ENCODE results near the gene CXCR6.
"Not testable (repeated sequence)": the region's sequence is repeated elsewhere in the genome, so short reads cannot be mapped to it uniquely, and the experiment has no call there.

Gene CXCR6

DNA sequence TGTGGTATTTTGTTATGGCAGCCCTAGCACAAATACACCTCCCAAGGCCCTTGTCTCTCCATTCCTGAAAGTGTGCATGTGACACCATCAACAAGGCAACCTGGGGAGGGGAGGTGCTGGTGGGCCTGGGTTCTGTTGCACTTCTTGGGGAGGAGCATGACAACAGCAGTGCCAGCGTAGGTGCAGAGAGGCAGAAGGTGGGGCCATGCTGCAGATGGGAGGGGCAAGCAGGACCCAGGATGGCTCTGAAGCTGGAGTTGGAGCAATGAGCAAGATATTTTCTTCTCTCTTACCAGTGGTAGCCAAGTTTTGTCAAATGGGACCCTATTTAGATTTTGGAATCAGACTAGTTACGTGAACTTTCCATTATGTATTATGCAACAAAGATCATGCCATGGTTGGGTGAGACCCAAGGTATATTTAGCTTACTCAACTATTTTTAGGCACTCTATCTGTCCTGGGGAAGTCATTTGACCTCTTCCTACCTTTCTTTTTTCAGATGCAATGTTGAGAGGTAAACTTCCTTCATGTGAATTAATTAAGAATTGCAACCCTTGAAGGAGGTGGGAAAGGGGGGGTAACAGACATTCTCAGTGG, 49.0 kb downstream of the CXCR6 start:
- Mint-ChIP-seq H3K36me3 (ENCODE audit: insufficient read depth) (peaks cover 2% of the 10 kb centered on the region), H3K27ac (ENCODE audit: low read depth) (peak overlapping the region; percentile 79), H3K9me3 (no peaks in the 10 kb centered on the region), H3K27me3 (no peaks in the 10 kb centered on the region), H3K4me3 (peak overlapping the region; percentile 80), H3K4me1 (peaks cover 72% of the 10 kb centered on the region)
- DNase-seq (ENCODE audit: low spot score in 2 of 2), result no peak
- no peak for ATAC-seq (replicated peaks; ENCODE audit: extremely low read depth, poor library complexity, severe bottlenecking)

DNA sequence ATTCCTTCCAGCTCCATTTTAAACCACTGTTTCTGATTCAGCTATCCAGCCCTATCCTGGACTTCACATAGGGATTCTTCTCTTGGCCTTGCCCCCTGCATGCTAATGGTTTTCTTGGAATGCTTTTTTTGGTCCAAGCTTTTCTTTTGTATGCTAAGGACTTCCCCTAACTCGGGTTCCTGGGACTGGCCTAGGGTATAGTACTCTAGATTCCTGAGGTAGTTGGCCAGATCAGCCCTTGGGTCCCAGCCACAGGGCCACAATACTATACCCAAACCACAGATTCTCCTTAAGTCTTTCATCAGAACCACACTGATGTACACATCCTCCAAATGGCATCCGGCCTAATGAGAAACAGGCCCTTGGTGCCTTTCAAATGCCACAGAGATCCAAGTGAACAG, 49.6 kb downstream of the CXCR6 start:
- Mint-ChIP-seq H3K27ac (ENCODE audit: low read depth) (peak overlapping the region; percentile 79), H3K4me3 (peak overlapping the region; percentile 80), H3K36me3 (ENCODE audit: insufficient read depth) (peaks cover 2% of the 10 kb centered on the region), H3K4me1 (peaks cover 66% of the 10 kb centered on the region), H3K27me3 (no peaks in the 10 kb centered on the region), H3K9me3 (no peaks in the 10 kb centered on the region)
- ATAC-seq (replicated peaks; ENCODE audit: extremely low read depth, poor library complexity, severe bottlenecking) (no peak), DNase-seq (ENCODE audit: low spot score in 2 of 2) (no peak)

DNA sequence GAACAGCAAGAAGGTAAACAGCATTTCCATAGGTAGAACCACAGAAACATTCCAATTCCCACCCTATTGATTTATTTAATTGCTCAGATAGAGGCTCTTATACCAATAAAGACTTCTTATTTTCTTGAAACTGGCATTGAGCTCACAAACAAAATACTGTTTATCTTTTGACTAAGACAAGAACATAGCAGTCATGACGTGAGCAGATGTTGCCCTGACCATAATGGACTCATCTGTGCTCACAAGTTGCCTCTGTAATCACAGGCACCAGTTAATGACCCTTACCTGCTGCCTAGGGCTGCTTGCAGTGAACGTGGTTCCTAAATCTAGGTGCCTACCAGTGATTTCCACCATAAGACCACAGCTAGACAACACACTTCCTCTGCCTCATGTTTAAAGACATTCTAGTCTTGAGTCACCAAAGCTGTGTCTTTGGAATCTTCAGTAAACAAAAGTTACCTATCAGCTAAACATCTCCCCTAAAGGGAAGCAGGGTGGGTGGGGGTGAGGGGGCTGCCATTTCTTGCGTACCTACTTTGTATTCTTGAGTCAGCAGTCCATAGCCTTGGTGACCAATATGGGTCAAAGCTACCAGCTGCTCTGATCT, 50.3 kb downstream of the CXCR6 start:
- Mint-ChIP-seq H3K36me3 (ENCODE audit: insufficient read depth) (peaks cover 2% of the 10 kb centered on the region), H3K4me3 (peak overlapping the region; percentile 80), H3K27ac (ENCODE audit: low read depth) (peak overlapping the region; percentile 79), H3K27me3 (no peaks in the 10 kb centered on the region), H3K4me1 (peaks cover 59% of the 10 kb centered on the region), H3K9me3 (no peaks in the 10 kb centered on the region)
- ATAC-seq (replicated peaks; ENCODE audit: extremely low read depth, poor library complexity, severe bottlenecking) (peak; percentile 30), DNase-seq (ENCODE audit: low spot score in 2 of 2) (peak in 1 of 2 donors; percentile 16)

DNA sequence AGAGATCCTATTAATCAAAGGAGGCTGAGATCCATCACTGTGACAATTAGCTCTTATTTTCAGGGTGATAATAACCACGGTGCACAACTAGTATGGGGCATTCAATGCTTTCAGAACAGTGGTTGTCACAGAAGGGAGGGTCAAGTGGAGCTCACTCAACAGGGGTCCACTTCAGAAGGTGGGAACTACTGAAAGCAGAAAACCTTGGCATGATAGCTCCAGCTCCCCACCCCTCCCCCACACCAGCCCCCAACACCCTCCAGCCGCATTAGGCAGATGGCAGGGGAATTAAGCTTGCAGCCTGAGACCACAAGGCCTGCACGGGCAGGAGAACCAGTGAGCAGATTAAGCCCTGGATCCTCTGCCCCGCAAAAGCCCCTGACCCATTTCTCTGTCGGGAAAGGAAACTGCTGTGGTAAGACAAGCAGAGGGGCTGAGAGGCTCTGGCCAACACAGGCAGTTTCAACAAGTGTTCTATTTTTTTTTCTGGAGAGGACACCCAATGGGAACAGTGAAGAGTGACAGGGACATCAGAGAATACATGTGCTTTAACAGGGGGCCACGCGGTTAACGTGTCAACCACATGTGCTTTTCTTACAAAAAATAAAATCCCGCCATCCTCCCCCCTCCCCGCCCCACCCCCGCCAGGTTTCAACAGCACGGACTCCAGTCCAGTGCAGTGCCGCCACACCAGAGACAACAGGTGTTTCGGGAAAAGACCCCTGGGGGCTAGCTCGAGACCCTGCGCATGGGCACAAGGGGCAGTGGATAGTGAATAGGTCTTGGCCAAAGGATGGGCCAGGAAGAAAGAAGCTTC, 51.4 kb downstream of the CXCR6 start:
- Mint-ChIP-seq H3K27me3 (no peaks in the 10 kb centered on the region), H3K4me3 (peak overlapping the region; percentile 80), H3K36me3 (ENCODE audit: insufficient read depth) (peaks cover 2% of the 10 kb centered on the region), H3K4me1 (peaks cover 48% of the 10 kb centered on the region), H3K9me3 (no peaks in the 10 kb centered on the region), H3K27ac (ENCODE audit: low read depth) (peak overlapping the region; percentile 70)
- ATAC-seq (replicated peaks; ENCODE audit: extremely low read depth, poor library complexity, severe bottlenecking), result peak; percentile 76
- peak; percentile 28 to 62 for DNase-seq (ENCODE audit: low spot score in 2 of 2)

DNA sequence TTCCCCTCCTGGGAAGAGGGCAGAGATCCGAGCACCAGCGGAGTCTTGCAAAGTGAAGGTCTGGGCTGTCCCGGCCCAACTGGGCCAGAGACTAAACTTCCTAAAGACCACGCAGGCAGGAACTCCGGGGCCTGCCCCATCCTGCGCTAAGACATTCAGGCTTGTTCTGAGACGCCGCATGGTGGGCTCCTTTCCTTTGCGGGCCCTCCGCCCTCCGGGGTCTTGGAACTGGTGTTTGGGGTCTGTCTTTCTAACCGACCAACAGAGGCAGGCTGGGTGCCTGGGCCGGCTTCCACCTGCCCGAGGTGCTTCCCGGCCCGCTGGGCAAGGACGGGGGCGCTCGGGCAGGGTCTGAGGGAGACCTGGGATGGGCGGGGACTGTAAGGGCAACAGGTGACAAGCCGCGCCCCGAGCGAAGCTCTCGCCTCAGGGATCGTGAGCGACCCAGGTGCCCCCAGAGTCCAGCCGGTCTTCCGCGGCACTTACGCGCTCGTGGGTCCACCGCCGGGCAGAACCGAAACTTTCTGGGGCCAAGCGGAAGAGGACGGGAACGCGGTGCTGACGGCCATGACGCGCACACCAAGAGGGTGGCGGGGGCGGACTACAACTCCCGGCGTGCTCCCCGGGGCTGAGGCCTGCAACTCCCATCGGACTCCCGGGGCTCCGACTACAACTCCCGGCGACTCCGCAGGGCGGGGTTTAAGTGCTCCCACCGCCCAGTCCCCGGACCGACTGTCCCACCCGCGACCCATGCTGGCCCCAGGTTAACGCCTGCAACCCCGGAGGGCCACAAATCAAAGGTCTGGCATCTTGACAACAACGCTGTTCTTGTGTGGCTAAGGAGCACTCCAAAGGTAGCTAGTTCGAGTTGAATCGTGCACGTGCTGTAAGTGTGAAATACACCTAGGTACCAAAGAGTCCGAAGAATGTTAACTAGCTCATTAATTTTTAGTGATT, 52.2 kb downstream of the CXCR6 start, which contains the start of gene FYCO1:
Gene FYCO1 (minus strand): TSS at position 589 of the 957 bp plus-strand sequence. CDS start 10,914 bp downstream, outside the sequence.
- Mint-ChIP-seq H3K9me3 (no peaks in the 10 kb centered on the region), H3K4me3 (peak within 1 kb of the TSS; percentile 80), H3K27me3 (no peaks in the 10 kb centered on the region), H3K36me3 (ENCODE audit: insufficient read depth) (peaks cover 2% of the 10 kb centered on the region), H3K4me1 (peaks cover 39% of the 10 kb centered on the region), H3K27ac (ENCODE audit: low read depth) (peak within 1 kb of the TSS; percentile 70)
- DNase-seq (ENCODE audit: low spot score in 2 of 2), result peak; percentile 71 to 72
- ATAC-seq (replicated peaks; ENCODE audit: extremely low read depth, poor library complexity, severe bottlenecking), result peak; percentile 75

DNA sequence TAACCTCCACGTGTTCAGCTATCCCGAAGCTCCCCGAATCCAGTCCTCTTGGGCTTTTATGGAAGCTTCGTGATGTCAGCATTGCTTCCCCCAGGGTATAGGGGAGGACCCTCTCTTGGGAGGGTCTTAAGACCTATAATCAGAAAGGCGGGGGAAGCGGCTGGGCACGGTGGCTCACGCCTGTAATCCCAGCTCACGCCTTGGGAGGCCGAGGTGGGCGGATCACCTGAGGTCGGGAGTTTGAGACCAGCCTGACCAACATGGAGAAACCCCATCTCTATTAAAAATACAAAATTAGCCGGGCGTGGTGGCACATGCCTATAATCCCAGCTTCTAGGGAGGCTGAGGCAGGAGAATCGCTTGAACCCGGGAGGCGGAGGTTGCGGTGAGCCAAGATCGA, 54.2 kb downstream of the CXCR6 start:
- ATAC-seq (replicated peaks; ENCODE audit: extremely low read depth, poor library complexity, severe bottlenecking); H3K27ac Mint-ChIP-seq (ENCODE audit: low read depth); H3K36me3 Mint-ChIP-seq (ENCODE audit: insufficient read depth); H3K27me3 Mint-ChIP-seq; DNase-seq (ENCODE audit: low spot score in 2 of 2); H3K9me3 Mint-ChIP-seq; H3K4me3 Mint-ChIP-seq: not testable (repeated sequence)
- H3K4me1 Mint-ChIP-seq, result peaks cover 23% of the 10 kb centered on the region

DNA sequence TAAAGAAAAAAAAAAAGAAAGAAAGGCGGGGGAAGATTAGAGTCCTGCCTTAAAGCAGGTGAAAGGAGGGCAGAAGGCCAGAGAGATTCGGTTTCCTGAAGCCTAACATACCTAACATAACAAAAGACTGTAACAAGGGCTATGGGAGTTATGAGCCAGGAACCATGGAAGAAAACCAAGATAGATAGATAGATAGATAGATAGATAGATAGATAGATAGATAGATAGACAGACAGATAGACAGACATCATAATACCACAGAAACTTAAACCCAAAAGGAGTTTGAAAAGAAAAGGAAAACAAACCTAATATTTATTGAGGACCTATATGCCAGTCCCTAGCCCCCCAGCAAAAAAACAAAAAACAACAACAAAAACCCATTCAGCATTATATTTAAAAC, 54.7 kb downstream of the CXCR6 start:
- ATAC-seq (replicated peaks; ENCODE audit: extremely low read depth, poor library complexity, severe bottlenecking), result no peak
- Mint-ChIP-seq H3K27ac (ENCODE audit: low read depth) (no peak overlapping the region), H3K9me3 (no peaks in the 10 kb centered on the region), H3K27me3 (no peaks in the 10 kb centered on the region), H3K36me3 (ENCODE audit: insufficient read depth) (peaks cover 2% of the 10 kb centered on the region), H3K4me1 (peaks cover 18% of the 10 kb centered on the region), H3K4me3 (no peak overlapping the region)
- no peak for DNase-seq (ENCODE audit: low spot score in 2 of 2)

All from central memory CD8-positive, alpha-beta T cell (primary cell).